SKM-1 (cell line): Measurements from ENCODE around the gene IPO5.

ENCODE experiments used
- DNase-seq: peaks from one replicate; lab custom pipeline; 2025; ENCODE audit not compliant: unreplicated experiment; lab: John Stamatoyannopoulos, UW

IPO5 gene

GRCh38 chr13:97953376-97953970 lies at the start of gene IPO5:
Gene IPO5 (plus strand): TSS chr13:97953675. CDS start chr13:97976697, 23,022 bp downstream.
- DNase-seq = no peak

DNA sequence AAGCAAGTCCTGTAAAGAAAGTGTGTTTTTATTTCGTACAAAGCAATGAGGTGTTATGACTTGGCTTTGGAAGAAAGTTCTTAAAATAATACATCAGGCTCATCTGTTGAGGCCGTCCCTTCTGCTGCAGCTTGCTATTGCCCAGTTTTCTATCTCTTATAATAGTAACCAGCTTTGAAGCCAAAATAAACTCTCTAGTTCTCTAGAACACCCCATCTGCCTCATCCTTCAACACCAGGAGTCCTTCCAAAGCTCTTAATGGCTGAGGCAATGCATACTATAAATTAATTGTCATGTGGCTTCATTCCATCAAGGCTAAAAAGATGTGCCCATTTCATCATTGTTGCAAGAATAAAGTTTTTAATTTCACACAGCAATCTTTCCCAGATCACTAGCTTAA lies 49.4 kb upstream of the IPO5 start:
- DNase-seq = no peak

GRCh38 chr13:97905517-97905916 lies 48.0 kb upstream of the IPO5 start:
- DNase-seq = no peak

- DNase-seq = no peak
Observed at GRCh38 chr13:97911311-97912138, 42.0 kb upstream of the IPO5 start.

DNA sequence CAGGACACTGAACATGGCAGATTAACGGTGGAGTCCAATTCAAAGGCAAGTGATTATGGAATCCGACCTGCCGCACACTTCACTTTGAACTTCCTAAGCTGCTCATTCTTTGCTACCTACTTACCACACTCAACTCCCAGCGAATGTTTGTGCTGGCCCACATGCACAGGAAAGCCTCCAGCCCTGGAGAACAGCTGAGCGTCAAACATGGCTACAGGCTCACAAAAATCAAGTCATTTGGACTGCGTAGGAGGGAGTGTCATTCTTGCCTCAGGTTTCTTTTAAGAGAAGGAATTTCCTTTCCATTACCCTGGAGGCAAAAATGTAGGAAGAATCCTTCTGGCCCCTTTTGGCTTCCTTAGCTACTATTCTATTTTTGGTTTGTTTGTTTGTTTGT lies 41.3 kb upstream of the IPO5 start:
- no peak for DNase-seq

DNA sequence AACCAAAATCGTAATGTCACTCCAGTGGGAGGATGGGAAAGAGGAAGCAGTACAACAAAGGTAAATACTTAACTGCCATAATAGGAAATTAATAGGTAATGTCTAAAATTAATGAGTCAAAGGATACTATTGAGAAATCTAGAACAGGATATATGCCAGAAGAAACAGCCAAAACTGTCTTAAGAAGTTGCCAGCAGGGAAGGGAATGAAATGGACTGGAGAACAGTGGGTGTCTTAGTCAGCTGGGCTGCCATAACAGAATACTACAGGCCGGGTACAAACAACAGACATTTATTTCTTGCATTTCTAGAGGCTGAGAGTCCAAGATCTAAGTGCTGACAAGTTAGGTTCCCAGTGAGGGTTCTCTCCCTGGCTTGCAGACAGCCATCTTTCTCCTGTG lies 40.3 kb upstream of the IPO5 start:
- no peak for DNase-seq

DNA sequence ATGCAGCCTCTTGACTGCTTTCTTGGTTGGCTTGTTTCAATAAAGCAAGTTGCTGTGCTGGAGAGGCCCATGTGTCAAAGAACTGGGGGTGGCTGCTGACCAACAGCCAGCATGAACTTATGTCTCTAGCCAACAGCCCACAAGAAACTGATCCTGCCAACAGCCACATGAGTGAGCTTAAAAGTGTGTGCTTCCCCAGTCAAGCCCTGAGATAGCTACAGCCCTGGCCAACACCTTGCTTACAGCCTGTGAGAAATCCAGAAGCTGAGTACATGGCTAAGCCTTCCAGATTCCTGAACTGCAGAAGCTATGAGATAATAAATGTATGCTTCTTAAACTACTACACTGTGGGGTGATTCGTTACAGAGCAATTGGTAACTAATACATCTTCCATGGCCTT lies 38.9 kb upstream of the IPO5 start:
- DNase-seq = no peak

DNA sequence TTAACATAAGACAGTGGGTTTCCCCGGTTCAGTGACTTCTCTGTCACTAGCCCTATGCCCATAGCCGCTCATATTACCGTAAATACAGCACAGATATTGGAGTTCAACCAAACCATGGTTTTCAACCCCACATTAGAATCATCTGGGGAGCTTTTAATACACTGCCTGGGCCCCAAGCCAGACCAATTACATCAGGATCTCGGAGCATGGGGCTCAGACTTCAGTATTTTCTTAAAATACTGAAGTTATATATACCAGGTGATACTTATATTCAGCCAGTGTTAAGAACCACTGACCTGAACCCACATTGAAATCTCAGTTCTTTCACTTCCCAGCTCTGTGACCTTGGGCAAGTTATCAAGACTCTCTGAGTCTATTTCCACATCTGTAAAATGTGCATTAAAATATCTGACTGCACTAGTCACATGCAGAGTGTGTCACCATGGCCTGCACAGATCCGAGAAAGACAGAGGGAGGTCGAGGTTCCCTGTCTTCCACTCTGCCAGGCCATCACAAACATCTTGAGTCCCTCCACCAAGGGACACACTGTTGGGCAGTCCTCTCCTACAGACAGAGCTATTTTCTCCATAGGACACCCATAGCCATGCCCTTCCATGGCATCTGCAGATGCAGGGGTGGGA lies 32.2 kb upstream of the IPO5 start:
- no peak for DNase-seq

- DNase-seq = no peak
Observed at GRCh38 chr13:97928301-97928700, 25.2 kb upstream of the IPO5 start.

- no peak for DNase-seq
Observed at GRCh38 chr13:97932036-97932435, 21.4 kb upstream of the IPO5 start.

GRCh38 chr13:97932647-97933046 lies 20.8 kb upstream of the IPO5 start:
- no peak for DNase-seq

DNA sequence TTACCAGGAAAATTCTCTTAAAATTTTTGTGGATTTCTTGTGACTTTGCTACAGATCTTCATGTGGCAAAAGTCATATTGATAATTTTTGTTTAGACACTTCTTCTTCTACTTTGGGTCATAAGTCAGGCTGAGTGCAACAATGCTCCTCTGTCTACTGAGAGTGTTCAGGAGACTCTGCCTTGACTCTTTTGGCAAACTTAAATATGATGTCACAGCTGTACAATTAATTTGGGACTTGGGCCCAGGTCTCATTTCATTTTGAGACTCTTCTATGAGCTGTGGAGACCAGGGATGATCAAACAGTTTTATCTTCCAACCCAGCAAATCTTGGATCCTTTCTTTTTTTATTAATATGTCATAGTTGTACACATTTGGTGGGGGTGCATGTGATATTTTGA lies 19.7 kb upstream of the IPO5 start:
- no peak for DNase-seq

DNA sequence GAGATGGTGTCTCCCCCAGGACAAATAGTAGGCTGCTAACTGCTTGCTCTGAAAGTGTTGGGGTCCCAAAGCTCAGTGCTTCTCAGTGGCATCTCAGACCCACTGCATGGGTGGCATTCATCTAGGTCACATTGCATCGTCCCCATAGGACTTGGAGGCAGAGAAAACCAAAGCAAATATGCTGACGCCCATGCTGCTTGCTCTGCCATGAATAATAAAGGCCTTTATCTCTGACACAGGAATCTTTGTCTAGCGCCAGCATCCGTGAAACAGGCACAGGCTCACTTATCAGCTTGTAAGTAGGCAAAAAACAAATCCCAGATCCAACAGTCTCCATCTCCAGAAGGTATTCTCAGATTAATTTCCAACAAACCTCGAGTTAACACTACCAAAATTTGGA lies 18.9 kb upstream of the IPO5 start:
- DNase-seq = no peak

DNA sequence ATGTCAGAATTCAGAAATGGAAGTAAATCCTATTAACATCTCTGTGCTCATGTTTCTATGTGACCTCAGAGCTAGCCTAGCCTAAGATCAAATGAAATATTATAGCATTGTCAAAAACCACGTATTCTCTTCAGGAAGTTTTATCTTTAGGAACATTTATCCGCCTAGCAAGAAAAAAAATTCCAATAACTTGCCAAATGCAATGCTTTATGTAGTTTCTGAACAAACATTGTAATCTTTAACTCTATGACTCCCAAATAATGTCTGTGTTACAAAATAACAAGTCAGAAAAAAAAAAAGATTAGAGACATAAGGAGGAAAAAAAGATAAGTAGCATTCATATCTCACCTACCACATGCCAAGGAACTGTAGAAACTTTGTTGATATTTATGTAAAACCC lies 18.4 kb upstream of the IPO5 start:
- no peak for DNase-seq

- no peak for DNase-seq
Observed at GRCh38 chr13:97936036-97936435, 17.4 kb upstream of the IPO5 start.

- DNase-seq = no peak
Observed at GRCh38 chr13:97938706-97939475, 14.6 kb upstream of the IPO5 start.

- DNase-seq = no peak
Observed at GRCh38 chr13:97944396-97945029, 9.0 kb upstream of the IPO5 start.

GRCh38 chr13:97945342-97945741 lies 8.1 kb upstream of the IPO5 start:
- no peak for DNase-seq

DNA sequence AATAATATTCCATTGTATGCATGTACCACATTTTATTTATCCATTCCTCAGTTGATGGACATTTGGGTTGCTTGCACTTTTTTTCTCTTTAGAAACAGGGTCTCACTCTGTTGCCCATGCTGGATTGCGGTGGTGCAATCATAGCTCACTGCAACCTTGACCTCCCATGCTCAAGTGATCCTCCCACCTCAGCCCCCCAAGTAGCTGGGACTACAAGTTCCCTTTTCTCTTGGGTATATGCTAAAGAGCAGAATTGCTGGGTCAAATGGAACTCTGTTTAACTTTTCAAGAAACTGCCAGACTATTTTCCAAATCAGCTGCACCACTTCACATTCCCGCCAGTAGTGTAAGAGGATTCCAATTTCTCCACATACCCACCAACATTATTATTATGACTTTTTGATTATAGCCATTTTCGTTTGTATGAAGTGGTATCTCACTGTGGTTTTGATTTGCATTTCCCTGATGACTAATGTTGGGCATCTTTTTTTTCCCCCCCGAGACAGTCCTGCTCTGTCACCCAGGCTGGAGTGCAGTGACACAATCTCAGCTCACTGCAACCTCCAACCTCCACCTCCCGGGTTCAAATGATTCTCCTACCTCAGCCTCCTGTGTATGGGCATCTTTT lies 7.6 kb upstream of the IPO5 start:
- DNase-seq = no peak

DNA sequence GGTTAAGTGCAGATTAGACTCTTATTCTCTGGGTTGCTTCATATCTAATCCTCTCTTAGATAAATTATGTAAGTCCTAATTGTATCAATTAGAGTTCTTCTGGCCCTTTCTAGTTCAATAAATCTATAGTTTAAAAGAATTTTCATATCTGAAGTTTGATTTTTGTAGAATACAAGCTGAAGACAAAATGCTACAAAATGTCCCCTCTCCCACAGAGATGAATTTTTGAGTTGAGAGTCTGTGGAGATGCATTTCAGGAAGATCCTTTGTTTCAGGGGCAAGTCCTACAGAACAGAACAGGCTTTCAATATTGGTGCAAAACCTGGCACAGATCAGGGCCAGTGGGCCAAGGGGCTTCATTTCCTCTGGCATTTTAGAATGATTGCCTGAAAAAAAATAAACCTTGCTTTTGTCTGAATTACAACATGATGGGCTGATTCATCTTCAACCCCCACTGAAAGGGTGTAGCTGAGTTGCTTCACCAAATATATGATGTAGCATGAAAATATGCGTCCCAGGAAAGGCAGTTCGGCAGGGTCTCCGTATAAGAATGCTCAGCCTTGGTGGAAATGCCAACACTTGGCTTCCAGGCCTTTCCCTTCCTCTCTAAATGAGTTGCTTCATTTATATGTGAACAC lies 6.4 kb upstream of the IPO5 start:
- DNase-seq = no peak
